GM21717 (cell line): ENCODE data around the gene ZCCHC10.
"Not testable (repeated sequence)": the region's sequence is repeated elsewhere in the genome, so short reads cannot be mapped to it uniquely, and the experiment has no call there.

Experiments
- ATAC-seq: cut with Tn5 transposase; IDR thresholded peaks from one replicate; pipeline ENCODE4 v1.9.1; 2021; ENCODE audit warnings: mild to moderate bottlenecking, moderate library complexity; ENCODE audit not compliant: unreplicated experiment

ZCCHC10 gene

DNA sequence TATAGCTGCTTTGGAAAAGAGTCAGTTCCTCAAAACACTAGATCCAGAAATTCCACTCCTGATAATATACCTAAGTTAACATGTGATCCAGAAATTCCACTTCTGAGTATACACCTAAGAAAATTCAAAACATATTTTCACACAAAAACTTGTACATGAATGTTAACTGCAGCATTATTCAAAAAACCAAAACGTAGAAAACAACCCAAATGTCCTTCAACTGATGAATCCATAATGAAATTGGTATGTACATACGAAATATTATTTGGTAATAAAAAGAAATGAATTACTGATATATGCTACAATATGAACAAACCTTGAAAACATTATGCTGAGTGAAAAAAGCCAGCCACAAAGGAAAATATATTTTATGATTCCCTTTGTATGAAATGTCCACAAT lies 46.4 kb downstream of the ZCCHC10 start:
- ATAC-seq = no peak

DNA sequence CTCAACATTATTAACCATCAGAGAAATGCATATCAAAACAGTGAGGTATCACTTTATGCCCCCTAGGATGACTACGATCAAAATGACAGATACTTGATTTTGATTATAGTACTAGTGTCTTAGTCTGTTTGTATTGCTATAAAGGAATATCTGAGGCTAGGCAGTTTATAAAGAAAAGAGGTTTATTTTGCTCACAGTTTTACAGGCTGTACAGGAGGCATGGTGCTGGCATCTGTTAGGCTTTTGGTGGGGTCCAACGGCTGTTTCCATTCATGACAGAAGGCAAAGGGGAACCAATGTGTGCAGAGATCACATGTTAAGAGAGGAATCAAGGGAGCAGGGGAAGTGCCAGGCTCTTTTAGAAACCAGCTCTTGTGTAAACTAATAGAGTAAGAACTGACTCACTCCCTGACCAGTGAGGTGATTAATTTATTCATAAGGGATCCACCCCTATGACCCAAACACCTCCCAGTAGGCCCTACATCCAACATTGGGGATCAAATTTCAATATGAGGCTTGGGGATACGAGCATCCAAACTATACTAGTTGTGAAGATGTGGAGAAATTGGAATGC lies 46.9 kb downstream of the ZCCHC10 start:
- no peak for ATAC-seq

DNA sequence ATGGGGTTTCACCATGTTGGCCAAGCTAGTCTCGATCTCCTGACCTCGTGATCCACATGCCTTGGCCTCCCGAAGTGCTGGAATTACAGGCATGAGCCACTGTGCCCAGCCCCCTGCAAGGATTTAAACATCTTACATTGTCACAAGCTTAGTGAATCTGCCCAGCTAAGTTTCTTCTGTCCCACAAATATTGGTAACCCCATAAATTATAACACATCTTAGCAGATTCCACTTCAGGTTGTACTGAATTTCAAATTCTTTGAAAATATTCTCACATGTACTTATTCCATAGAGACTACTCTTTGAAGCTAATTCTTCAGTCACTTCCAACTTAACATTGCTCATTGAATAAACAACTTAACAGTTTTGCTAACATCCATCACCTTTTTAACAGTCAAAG lies 49.5 kb downstream of the ZCCHC10 start:
- no peak for ATAC-seq

DNA sequence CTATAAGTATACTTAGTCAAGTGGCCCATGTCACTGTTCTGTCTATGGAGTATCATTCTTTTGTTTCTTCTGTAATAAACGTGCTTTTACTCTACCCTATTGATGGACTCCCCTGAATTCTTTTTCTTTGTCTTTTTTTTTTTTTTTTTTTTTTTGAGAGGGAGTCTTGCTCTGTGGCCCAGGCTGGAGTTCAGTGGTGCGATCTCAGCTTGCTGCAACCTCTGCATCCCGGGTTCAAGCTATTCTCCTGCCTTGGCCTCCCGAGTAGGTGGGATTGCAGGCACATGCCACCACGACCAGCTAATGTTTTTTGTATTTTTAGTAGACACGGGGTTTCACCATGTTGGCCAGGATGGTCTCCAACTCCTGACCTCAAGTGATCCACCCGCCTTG lies 53.9 kb downstream of the ZCCHC10 start:
- not testable (repeated sequence) for ATAC-seq

DNA sequence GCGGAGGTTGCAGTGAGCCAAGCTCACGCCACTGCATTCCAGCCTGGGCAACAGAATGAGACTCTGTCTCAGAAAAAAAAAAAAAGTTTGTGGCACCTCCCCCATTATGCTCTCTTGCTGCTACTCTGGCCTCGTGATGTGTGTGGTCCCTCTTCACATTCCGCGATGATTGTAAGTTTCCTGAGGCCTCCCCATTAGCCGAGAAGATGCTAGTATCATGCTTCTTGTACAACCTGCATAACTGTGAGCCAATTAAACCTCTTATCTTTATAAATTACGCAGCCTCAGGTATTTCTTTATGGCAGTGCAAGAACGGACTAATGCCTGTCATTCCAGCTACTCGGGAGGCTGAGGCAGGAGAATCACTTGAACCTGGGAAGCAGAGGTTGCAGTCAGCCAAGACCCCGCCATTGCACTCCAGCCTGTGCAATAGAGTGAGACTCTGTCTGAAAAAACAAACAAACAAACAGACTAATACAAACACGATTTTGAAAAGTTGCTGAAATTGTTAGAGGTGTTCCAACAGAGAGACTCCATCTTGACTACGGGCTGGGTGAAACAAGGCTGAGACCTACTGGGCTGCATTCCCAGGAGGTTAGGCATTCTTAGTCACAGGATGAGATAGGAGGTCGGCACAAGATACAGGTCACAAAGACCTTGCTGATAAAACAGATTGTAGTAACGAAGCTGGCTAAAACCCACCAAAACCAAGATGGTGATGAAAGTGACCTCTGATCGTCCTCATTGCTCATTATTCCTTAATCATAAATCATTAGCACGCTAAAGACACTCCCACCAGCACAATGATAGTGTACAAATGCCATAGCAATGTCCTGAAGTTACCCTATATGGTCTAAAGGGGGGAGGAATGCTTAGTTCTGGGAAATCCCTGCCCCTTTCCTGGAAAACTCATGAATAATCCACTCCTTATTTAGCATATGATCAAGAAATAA lies 54.6 kb downstream of the ZCCHC10 start:
- ATAC-seq = no peak

DNA sequence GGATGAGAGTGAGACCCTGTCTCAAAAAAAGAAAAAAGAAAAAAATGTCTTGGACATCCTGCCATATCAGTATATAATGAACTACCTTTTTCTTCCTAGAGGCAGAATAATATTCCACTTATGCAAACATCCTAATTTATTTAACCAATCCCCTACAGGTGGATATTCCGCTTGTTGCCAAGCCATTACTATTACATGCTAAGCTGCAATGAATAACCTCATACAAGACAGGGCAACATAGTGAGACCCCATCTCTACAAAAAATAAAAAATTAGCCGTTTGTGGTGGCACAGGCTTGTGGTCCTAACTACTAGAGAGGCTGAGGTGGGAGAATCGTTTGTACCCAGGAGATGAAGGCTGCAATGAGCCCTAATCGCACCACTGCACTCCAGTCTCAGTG lies 61.2 kb downstream of the ZCCHC10 start:
- no peak for ATAC-seq

DNA sequence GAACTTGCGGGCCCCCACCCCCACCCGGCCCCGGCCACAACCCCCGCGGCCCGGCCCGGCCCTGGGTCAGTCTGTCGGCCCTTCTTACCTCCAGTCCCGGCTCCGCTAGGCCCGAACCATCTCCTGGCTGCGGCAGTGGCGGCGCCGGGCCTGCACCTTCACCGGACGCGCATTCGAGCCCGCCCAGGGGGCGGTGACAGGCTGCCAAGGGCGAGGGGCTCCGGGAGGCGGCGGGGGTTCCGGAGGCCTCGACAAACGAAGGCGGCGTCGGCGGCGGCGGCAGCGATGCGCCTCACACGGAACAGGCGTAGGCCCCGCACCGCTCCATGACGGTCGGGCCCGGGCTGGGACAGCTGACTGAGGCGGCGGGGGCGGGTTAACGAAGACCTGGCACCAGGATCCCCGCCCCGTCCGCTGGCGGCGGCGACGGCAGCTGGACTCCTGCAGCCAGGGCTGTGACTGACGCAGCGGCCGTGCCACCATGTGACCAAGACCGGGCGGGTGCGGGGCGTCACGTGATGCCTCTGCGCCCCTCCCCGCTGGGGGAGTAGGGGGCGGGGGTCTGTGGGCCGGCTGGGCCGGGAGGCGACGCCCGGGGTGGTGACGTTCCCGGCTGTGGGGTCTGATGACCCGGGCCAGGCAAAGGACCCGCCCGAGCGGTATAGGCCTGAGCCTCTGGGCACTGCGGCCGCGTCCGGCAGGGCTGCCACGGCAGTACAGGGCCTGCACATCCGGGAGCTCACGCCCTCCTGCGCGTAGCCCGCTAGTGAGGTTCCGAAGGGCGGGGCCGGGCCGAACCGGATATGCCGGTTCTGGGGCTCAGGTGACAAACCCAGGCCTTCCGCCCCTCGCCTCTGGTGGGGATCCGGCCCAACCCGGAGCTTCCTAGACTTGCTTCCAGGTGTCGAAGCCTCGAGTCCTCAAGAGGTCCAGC lies 62.9 kb downstream of the ZCCHC10 start, which contains the start of gene AFF4:
Gene AFF4 (minus strand): TSS at position 464 of the 934 bp plus-strand sequence. CDS start 26,445 bp downstream, outside the sequence.
- ATAC-seq = peak; percentile 94

DNA sequence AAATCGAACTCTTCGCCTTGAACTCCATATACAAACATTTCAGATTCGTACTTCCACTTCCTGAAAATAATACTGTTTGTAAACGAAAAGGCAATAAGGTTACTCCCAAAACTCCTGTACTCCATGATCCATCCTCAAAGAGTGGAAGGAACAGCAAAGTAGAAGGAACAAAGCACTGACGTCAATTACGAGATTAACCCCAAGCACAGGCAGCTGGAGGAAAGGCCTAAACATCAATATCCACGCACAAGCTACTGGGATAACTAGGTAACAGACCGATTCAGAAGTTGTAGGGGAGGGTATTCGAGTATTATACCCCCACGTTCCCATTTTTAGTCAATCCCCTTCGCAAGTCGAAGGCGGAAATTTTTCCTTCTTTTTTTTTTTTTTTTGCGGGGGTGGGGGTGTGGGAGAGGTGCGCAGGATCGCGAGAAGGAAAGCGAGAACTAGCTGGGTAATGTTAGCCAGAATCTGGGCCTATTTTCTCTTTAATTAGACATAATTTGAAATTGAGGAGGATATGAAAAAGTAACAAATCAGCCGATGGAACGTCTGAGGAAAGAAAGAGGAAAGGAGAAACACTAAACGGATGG lies 63.8 kb downstream of the ZCCHC10 start:
- no peak for ATAC-seq

DNA sequence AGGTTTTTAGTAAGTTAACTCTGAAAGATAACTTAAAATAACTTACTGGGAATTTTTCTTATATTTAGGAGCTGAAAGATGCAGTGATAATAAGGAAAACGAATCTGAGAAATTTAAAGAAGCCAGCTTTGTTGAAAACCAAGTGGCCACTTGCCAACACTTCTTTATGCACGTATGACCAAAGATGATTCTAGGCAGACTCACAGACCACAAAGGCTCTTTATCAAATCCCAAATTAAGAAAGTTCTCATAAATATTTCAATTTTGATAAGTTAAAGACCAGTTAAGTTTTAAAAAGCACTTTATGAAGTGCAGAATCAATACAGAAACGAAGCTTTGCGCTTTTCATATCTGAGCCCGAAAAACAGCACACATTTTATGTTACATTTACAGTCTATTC lies 64.5 kb downstream of the ZCCHC10 start:
- no peak for ATAC-seq

DNA sequence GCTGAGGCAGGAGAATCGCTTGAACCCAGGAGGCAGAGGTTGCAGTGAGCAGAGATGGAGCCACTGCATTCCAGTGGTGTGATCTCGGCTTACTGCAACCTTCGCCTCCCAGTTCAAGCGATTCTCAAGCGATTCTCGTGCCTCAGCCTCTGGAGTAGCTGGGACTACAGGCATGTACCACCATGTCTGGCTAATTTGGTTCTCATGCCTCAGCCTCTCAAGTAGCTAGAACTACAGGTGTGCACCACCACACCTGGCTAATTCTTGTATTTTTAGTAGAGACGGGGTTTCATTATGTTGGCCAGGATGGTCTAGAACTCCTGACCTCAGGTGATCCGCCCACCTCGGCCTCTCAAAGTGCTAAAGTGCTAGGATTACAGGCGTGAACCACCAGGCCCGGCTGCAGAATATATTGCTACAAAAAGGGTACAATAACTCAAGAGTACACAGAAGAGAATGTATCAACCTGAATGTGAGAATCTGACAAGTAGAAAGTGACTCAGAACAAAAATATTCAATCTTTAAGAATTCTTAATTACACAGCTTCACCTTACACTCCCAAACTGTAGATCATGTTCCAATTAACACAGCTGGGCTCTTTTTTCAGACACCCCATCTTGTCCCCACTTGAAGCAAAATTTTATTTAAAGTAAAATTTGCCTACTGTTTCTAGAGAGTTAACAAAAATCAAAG lies 65.1 kb downstream of the ZCCHC10 start:
- not testable (repeated sequence) for ATAC-seq

DNA sequence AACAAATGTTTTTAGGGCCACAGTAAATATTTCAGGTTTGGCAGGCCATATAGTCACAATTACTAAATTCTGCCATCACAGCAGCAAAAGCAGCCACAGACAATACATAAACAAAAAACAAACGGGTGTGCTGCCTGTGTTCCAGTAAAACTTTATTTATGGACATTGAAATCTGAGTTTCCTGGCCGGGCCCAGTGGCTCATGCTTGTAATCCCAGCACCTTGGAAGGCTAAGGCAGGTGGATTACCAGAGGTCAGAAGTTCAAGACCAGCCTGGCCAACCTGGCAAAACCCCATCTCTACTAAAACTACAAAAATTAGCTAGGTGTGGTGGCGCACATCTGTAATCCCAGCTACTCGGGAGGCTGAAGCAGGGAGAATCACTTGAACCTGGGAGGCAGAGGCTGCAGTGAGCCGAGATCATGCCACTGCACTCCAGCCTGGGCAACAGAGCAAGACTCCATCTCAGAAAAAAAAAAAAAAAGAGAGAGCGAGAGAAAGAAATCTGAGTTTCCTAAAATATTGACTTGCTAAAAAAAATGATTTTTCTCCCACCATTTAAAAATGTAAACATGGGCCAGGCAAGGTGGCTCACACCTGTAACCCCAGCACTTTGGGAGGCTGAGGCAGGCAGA lies 70.1 kb downstream of the ZCCHC10 start:
- ATAC-seq = not testable (repeated sequence)

DNA sequence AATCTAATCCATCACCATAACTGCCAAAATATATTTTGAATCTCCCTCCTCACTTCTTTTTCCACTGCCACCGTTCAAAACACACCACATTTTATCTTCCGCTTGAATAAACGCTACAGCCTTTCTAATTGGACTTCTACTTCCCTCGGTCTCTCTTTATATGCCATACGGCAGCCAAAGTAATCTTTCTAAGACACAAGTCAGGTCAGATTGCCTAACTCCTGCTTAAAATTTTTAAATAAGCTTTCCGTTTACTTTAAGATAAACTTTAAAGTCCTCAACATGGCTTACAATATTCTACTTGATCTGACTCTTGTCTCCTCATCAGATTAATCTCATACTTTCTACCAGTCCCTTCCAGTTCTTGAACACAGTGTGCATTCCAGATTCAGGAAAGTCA lies 72.6 kb downstream of the ZCCHC10 start:
- ATAC-seq = no peak

DNA sequence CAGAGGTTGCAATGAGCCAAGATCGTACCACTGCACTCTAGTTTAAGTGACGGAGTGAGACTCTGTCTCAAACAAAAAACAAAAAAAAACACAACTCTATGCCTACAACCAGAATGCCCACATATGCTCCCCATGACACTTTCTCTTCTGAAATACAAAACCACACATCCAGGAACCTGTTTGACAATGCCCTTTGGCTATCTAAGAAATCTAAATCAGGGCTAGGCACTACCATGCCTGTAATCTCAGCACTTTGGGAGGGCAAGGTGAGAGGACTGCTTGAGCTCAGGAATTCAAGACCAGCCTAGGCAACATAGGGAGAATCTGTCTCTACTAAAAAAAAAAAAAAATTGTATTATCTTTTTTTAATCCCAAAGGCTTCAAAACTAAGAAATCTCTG lies 73.5 kb downstream of the ZCCHC10 start:
- ATAC-seq = no peak

DNA sequence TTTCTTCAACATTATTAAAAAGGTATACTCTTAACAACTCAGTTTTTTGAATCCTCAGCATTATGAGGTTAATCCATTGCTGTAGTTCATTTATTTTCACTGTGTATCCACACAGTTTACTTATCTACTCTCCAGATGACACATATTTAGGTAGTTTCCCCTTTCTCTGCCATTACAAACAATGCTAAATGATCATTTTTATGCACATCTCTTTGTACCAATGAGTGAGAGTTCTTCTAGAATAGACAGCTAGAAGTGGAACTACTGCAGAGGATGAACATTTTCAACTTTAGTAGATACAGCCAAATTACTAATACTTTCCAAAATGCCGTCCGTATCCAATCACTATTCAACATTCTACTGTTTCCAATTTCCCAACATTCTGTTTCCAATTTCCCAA lies 74.5 kb downstream of the ZCCHC10 start:
- ATAC-seq = no peak

DNA sequence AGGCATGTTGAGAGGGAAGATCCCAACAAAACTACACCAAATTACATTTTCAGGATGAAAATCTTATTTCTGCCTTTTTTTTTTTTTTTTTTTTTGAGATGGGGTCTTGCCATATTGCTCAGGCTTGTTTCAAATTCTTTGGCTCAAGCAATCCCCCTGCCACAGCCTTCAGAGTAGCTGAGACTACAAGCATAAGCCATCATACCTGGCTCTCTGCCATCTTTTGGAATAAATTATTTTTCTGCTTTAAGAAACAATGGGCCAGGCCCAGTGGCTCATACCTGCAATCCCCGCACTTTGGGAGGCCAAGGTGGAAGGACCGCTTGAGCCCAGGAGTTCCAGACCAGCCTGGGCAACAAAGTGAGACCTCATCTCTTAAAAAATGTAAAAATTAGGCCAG lies 77.2 kb downstream of the ZCCHC10 start:
- ATAC-seq = no peak

DNA sequence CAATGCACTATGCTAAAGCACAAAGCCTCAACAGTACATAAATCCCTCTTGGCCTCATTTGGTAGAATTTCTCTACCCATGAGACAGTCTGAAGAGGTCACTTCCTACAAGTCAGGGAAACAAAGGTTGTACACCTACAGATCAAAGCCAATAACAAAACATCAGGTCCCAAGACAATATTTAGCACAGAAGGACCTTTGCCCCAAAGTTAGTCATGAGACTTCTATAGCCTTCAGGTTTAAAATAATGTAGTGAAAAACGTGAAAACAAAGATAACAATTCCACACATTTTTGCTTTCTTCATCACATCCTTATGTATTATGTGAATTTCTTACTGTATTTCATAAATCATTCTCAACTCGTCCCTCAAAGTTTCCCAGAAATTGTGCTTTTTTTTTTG lies 78.7 kb downstream of the ZCCHC10 start:
- ATAC-seq = no peak
